ENCODE data around the gene TAF11L14. TPM values are rescaled to one million over a fixed set of nuclear protein-coding genes. Genes with fewer than 3 reads are reported as not detected.

Gene TAF11L14
- total RNA-seq, 1 donor from 2014 or later, result not detected

DNA sequence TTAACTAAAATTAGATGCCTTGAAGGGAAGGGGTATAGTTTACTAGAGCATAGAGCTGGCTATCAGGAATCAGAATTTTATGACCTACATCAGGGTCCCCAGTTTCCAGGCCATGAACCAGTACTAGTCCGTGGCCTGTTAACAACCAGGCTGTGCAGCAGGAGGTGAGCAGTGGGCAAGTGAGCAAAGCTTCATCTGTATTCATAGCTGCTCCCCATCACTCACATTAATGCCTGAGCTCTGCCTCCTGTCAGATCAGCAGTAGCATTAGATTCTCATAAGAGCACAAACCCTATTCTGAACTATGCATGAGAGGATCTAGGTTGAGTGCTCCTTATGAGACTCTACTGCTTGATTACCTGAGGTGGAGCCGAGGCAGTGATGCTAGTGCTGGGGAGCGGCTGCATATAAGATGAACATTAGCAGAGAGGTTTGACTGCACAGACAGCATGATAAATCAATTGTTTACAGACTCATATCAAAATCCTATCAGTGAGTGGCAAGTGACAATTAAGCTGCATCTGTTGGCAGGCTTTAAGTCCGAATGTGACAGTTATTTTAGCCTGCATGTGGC is 44.6 kb downstream of the TAF11L14 start:
- TF ChIP-seq, protein P1, sequence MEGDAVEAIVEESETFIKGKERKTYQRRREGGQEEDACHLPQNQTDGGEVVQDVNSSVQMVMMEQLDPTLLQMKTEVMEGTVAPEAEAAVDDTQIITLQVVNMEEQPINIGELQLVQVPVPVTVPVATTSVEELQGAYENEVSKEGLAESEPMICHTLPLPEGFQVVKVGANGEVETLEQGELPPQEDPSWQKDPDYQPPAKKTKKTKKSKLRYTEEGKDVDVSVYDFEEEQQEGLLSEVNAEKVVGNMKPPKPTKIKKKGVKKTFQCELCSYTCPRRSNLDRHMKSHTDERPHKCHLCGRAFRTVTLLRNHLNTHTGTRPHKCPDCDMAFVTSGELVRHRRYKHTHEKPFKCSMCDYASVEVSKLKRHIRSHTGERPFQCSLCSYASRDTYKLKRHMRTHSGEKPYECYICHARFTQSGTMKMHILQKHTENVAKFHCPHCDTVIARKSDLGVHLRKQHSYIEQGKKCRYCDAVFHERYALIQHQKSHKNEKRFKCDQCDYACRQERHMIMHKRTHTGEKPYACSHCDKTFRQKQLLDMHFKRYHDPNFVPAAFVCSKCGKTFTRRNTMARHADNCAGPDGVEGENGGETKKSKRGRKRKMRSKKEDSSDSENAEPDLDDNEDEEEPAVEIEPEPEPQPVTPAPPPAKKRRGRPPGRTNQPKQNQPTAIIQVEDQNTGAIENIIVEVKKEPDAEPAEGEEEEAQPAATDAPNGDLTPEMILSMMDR (IDR thresholded peaks at IDR 0.05; ENCODE audit: unreplicated experiment), result no peak
- Mint-ChIP-seq H3K36me3 (ENCODE audit: low read depth, unreplicated experiment) (no peaks in the 10 kb centered on the region), H3K4me1 (ENCODE audit: unreplicated experiment) (no peaks in the 10 kb centered on the region), H3K27ac (ENCODE audit: unreplicated experiment) (no peak overlapping the region), H3K27me3 (ENCODE audit: unreplicated experiment) (no peaks in the 10 kb centered on the region), H3K9me3 (ENCODE audit: unreplicated experiment) (no peaks in the 10 kb centered on the region), H3K4me3 (ENCODE audit: unreplicated experiment) (no peak overlapping the region)
- no peak for DNase-seq (ENCODE audit: low spot score)

DNA sequence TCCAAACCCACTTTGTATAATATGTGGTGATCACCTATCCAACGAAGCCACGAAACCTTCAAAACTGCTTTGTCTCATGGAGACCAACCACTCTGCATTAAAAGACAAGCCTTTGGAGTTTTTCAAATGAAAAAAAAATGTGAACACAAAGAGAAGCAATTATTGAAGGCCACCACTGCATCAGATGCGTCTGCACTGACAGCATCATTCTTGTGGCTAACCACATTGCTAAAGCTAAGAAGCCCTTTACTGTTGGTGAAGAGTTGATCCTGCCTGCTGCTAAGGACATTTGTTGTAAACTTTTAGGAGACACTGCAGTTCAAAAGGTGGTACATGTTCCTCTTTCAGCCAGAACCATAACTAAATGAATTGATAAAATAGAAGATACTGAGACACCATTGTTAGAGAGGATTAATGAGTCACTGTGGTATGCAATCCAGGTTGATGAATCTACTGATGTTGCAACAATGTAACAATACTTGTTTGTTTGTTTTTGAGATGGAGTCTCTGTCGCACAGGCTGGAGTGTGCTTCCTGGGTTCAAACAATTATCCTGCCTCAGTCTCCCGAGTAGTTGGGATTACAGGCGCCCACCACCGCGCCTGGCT is 45.4 kb downstream of the TAF11L14 start:
- TF ChIP-seq, protein P1 (IDR thresholded peaks at IDR 0.05; ENCODE audit: unreplicated experiment), result no peak
- Mint-ChIP-seq H3K27ac (ENCODE audit: unreplicated experiment) (no peak overlapping the region), H3K36me3 (ENCODE audit: low read depth, unreplicated experiment) (no peaks in the 10 kb centered on the region), H3K4me1 (ENCODE audit: unreplicated experiment) (no peaks in the 10 kb centered on the region), H3K4me3 (ENCODE audit: unreplicated experiment) (no peak overlapping the region), H3K27me3 (ENCODE audit: unreplicated experiment) (no peaks in the 10 kb centered on the region), H3K9me3 (ENCODE audit: unreplicated experiment) (no peaks in the 10 kb centered on the region)
- DNase-seq (ENCODE audit: low spot score), result no peak

DNA sequence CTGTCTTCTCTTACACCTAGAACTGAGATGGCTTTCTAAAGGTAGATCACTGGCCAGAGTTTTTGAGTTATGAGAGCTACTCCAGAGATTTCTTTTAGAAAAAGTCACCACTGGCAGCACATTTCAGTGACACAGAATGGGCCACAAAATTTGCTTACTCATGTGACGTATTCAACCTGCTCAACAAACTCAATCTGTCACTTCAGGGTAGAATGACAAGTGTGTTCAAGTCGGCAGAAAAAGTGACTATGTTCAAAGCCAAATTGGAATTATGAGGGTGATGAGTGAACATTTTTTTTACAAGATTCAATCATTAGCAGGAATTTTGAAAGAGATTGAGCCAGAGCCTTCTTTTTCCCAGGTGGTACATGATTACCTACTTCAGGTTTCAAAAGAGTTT is 46.5 kb downstream of the TAF11L14 start:
- H3K36me3 Mint-ChIP-seq (ENCODE audit: low read depth, unreplicated experiment), result no peaks in the 10 kb centered on the region
- TF ChIP-seq, protein P1 (IDR thresholded peaks at IDR 0.05; ENCODE audit: unreplicated experiment), result no peak
- DNase-seq (ENCODE audit: low spot score), result no peak
- no peak overlapping the region for H3K4me3 Mint-ChIP-seq (ENCODE audit: unreplicated experiment)
- no peaks in the 10 kb centered on the region for H3K4me1 Mint-ChIP-seq (ENCODE audit: unreplicated experiment)
- no peaks in the 10 kb centered on the region for H3K27me3 Mint-ChIP-seq (ENCODE audit: unreplicated experiment)
- H3K9me3 Mint-ChIP-seq (ENCODE audit: unreplicated experiment), result no peaks in the 10 kb centered on the region
- H3K27ac Mint-ChIP-seq (ENCODE audit: unreplicated experiment), result no peak overlapping the region

Other genes starting within 250 kb of the TAF11L14 start
- gene TAF11L2, start 136.2 kb upstream of the TAF11L14 start, total RNA-seq (ENCODE audit: unreplicated experiment), result not detected
- gene TAF11L3, start 116.1 kb upstream of the TAF11L14 start, total RNA-seq (ENCODE audit: unreplicated experiment), result not detected
- gene TAF11L4, start 112.7 kb upstream of the TAF11L14 start, total RNA-seq (ENCODE audit: unreplicated experiment), result not detected
- gene TAF11L5, start 109.2 kb upstream of the TAF11L14 start, total RNA-seq (ENCODE audit: unreplicated experiment), result not detected
- not detected for gene TAF11L6, start 105.8 kb upstream of the TAF11L14 start, total RNA-seq (ENCODE audit: unreplicated experiment)
- not detected for gene TAF11L7, start 48.7 kb upstream of the TAF11L14 start, total RNA-seq (ENCODE audit: unreplicated experiment)
- not detected for gene TAF11L8, start 43.5 kb upstream of the TAF11L14 start, total RNA-seq (ENCODE audit: unreplicated experiment)
- gene TAF11L9, start 40.1 kb upstream of the TAF11L14 start, total RNA-seq (ENCODE audit: unreplicated experiment), result not detected
- gene TAF11L10, start 36.6 kb upstream of the TAF11L14 start, total RNA-seq (ENCODE audit: unreplicated experiment), result not detected
- not detected for gene TAF11L11, start 30.3 kb upstream of the TAF11L14 start, total RNA-seq (ENCODE audit: unreplicated experiment)
- not detected for gene TAF11L12, start 24.1 kb upstream of the TAF11L14 start, total RNA-seq (ENCODE audit: unreplicated experiment)
- not detected for gene TAF11L13, start 2.4 kb upstream of the TAF11L14 start, total RNA-seq (ENCODE audit: unreplicated experiment)